Measurements from ENCODE around the gene ACTG2. TPM values are rescaled to one million over a fixed set of nuclear protein-coding genes. Genes with fewer than 3 reads are reported as not detected.
A peak's percentile ranks its signal among the peaks of the same experiment; 100 is the strongest.

The ACTG2 gene
- total and polyA plus RNA-seq, 2 donors (not counting 1 experiment from before 2014, with no cell fraction given) = not detected

GRCh38 chr2:73908689-73909652, 16.2 kb downstream of the ACTG2 start:
- ATAC-seq (ENCODE audit: low read depth) = no peak
- H3K4me1 ChIP-seq (ENCODE audit: control insufficient read depth in 2 of 2, insufficient read depth in 2 of 2, low read length in 2 of 2) = peaks cover 0 to 2% of the 10 kb centered on the region in 2 donors
- intact Hi-C loops (cut with micrococcal nuclease) = loop anchor here (1.0 to 5.0 kb wide), 6 partner anchors 33 to 242 kb away; partner anchors contain the start of gene BOLA3

More at GRCh38 chr2:73908689-73909652, 16.2 kb downstream of the ACTG2 start:
- Histone ChIP-seq H3K9me3 (ENCODE audit: control extremely low read depth in 1 of 3, control insufficient read depth in 2 of 3, insufficient read depth in 1 of 3, low read length in 2 of 3) (no peaks in the 10 kb centered on the region), H3K27ac (ENCODE audit: low read length in 2 of 2) (no peak overlapping the region), H3K36me3 (replicated peaks in 1 of 2; ENCODE audit: control extremely low read depth in 1 of 2, control insufficient read depth in 1 of 2, extremely low read depth in 1 of 2, insufficient read depth in 2 of 2, low read length in 1 of 2) (no peaks in the 10 kb centered on the region), H3K4me2 (replicated peaks; ENCODE audit: low read depth, low read length, poor library complexity, severe bottlenecking) (no peak overlapping the region), H3K9ac (ENCODE audit: low read length) (no peak overlapping the region), H3K79me2 (ENCODE audit: control insufficient read depth, insufficient read depth, low read length) (no peaks in the 10 kb centered on the region), H3K4me3 (ENCODE audit: control extremely low read depth in 1 of 5, extremely low read depth in 1 of 5, insufficient read depth in 1 of 5, low read depth in 2 of 5, low read length in 4 of 5) (no peak overlapping the region), H2AFZ (ENCODE audit: insufficient read depth, low read depth, low read length, poor library complexity, severe bottlenecking) (no peak overlapping the region), H4K20me1 (ENCODE audit: control insufficient read depth, insufficient read depth, low read length, poor library complexity, severe bottlenecking) (no peaks in the 10 kb centered on the region), H3K27me3 (replicated peaks in 1 of 4; ENCODE audit: control extremely low read depth in 1 of 4, control insufficient read depth in 3 of 4, insufficient read depth in 4 of 4, low read length in 3 of 4) (no peaks in the 10 kb centered on the region)
- TF ChIP-seq EZH2 (IDR thresholded peaks at IDR 0.05; ENCODE audit: borderline replicate concordance, insufficient read depth, low read depth, low read length, poor library complexity, severe bottlenecking) (no peak), CTCF (IDR thresholded peaks at IDR 0.05) (no peak)
- no peak for DNase-seq
- ChIA-PET CTCF (interaction anchor here (0.6 to 2.1 kb wide), 18 partner anchors 12 to 242 kb away, joined by 3 to 23 read pairs (median 4); partner anchors contain the start of gene BOLA3), POLR2A (interaction anchor here (0.6 to 1.5 kb wide), 2 partner anchors 28 to 237 kb away, joined by 3 read pairs; no protein-coding TSS in a partner anchor)
- H3K4me3 Mint-ChIP-seq = no peak overlapping the region
- H3K4me1 Mint-ChIP-seq = peaks cover 2% of the 10 kb centered on the region
- peak overlapping the region; percentile 32 for H3K27ac Mint-ChIP-seq
- no peaks in the 10 kb centered on the region for H3K9me3 Mint-ChIP-seq (ENCODE audit: insufficient read depth)
- 98% methylated on average over 7 of the region's 10 CpGs for WGBS (ENCODE audit: insufficient coverage)
- H3K27me3 Mint-ChIP-seq = no peaks in the 10 kb centered on the region

Measured in B cell (primary cell).